Measurements from ENCODE around the gene ILF2.

- TF ChIP-seq ZNF224 (CRISPR knock-in tag; IDR thresholded peaks at IDR 0.05) (no peak), TRIM22 (IDR thresholded peaks at IDR 0.05) (no peak), PATZ1 (CRISPR knock-in tag; IDR thresholded peaks at IDR 0.05) (no peak)
Measured at GRCh38 chr1:153685544-153686340, 14.9 kb upstream of the ILF2 start.
